Panc1 (cell line): ENCODE measurements around the gene NQO1. TPM values are rescaled to one million over a fixed set of nuclear protein-coding genes. Genes with fewer than 3 reads are reported as not detected.

ENCODE experiments used
- ATAC-seq: fragments of 200-7000 bp; cut with Tn5 transposase; 2 replicates; pipeline ENCODE4 v1.9.1; 2020; ENCODE audit warnings: mild to moderate bottlenecking, moderate library complexity
- BruUV-seq: library from RNA; stranded (reverse); fragments of 400-500 nt; replicated peaks from 2 replicates; lab custom pipeline; 2021; lab: Mats Ljungman, UMichigan
- CTCF ChIA-PET: fragments of 300-600 bp; sonication (Branson Sonifier 250); formaldehyde crosslinking; loops from one replicate; lab custom pipeline; 2022; ENCODE audit warnings: antibody characterized with exemption; lab: Charles Lee
- POLR2A ChIA-PET: fragments of 300-600 bp; sonication (Branson Sonifier 250); formaldehyde crosslinking; loops from one replicate; lab custom pipeline; 2022; ENCODE audit warnings: antibody characterized with exemption; lab: Charles Lee
- DNase-seq: peaks from one replicate; pipeline ENCODE4 v3.0.0-alpha.2; 2010; ENCODE audit warnings: low read depth, low spot score
- H3K27ac ChIP-seq: 2 replicates; pipeline ENCODE4 v1.5.1; 2011; ENCODE audit warnings: mild to moderate bottlenecking, low read length, inconsistent platforms
- H3K27me3 ChIP-seq: fragments of 200-500 bp; sonication (Bioruptor generic); 2 replicates; pipeline ENCODE4 v1.6.0; 2014; ENCODE audit warnings: low read length, inconsistent platforms; ENCODE audit not compliant: control insufficient read depth, insufficient read depth
- H3K36me3 ChIP-seq: fragments of 200-500 bp; sonication (Bioruptor generic); 2 replicates; pipeline ENCODE4 v1.5.1; 2014; ENCODE audit warnings: inconsistent platforms, mild to moderate bottlenecking, low read length, moderate library complexity; ENCODE audit not compliant: control insufficient read depth, insufficient read depth
- H3K4me1 ChIP-seq: 2 replicates; pipeline ENCODE4 v1.5.1; 2011; ENCODE audit warnings: inconsistent platforms, mild to moderate bottlenecking, low read length, moderate library complexity; ENCODE audit not compliant: control insufficient read depth, insufficient read depth
- H3K4me3 ChIP-seq, 2 experiments: 2 replicates each; pipeline ENCODE4 v1.5.1; 2011 to 2012; ENCODE audit warnings: low read depth in 2 of 2, low read length in 2 of 2, mild to moderate bottlenecking in 2 of 2, inconsistent platforms in 1 of 2, moderate library complexity in 1 of 2
- H3K9me3 ChIP-seq: fragments of 200-500 bp; sonication (Bioruptor generic); 2 replicates; pipeline ENCODE4 v1.5.1; 2014; ENCODE audit warnings: low read depth, mild to moderate bottlenecking, inconsistent platforms, low read length, moderate library complexity; ENCODE audit not compliant: control insufficient read depth, insufficient read depth
- POLR2AphosphoS5 ChIP-seq: IDR thresholded peaks from 2 replicates; pipeline ENCODE4 v1.6.1; 2012; ENCODE audit warnings: mild to moderate bottlenecking, low read depth, low read length, moderate library complexity
- REST ChIP-seq, 2 experiments: IDR thresholded peaks; 2 replicates each; pipeline ENCODE4 v1.6.1; 2011 to 2012; ENCODE audit warnings: low read depth in 2 of 2, control low read depth in 1 of 2, low read length in 1 of 2, mild to moderate bottlenecking in 1 of 2, moderate library complexity in 1 of 2; ENCODE audit not compliant: insufficient read depth in 1 of 2
- SIN3A ChIP-seq: IDR thresholded peaks from 2 replicates; pipeline ENCODE4 v1.6.1; 2012; ENCODE audit warnings: low read depth, mild to moderate bottlenecking, low read length, moderate library complexity, borderline replicate concordance; ENCODE audit not compliant: insufficient read depth
- TCF7L2 ChIP-seq: IDR thresholded peaks from 2 replicates; pipeline ENCODE4 v1.6.1; 2011; ENCODE audit warnings: mild to moderate bottlenecking, low read depth, low read length, inconsistent platforms
- in situ Hi-C: cut with HindIII; loops from 2 replicates; pipeline ENCODE4 v1.10.0; 2016; ENCODE audit warnings: low sequenced_read_pairs, low pct_unique_long_range_greater_than_20kb
- intact Hi-C: fragments of 100-400 bp; cut with micrococcal nuclease; formaldehyde crosslinking; loops from one replicate; pipeline ENCODE4 v1.10.0; 2022; ENCODE audit not compliant: unreplicated experiment
- total RNA-seq: library from RNA; stranded (reverse); gene quantifications from one replicate; pipeline ENCODE4 v1.2.1, GENCODE V29; 2021; ENCODE audit not compliant: unreplicated experiment
- TF ChIP-seq, protein P1 (sequence below): fragments of 450-650 bp; IDR thresholded peaks from 2 replicates; pipeline ENCODE4 v1.5.1; 2017; ENCODE audit warnings: mild to moderate bottlenecking

NQO1 gene
- total RNA-seq, 1 experiment from 2014 or later, result 147 TPM

GRCh38 chr16:69717066-69717465 lies 9.3 kb downstream of the NQO1 start:
- in situ Hi-C loops, result no loop called here
- intact Hi-C loops, result no loop called here
- no peak for TF ChIP-seq POLR2AphosphoS5
- TF ChIP-seq, protein P1, sequence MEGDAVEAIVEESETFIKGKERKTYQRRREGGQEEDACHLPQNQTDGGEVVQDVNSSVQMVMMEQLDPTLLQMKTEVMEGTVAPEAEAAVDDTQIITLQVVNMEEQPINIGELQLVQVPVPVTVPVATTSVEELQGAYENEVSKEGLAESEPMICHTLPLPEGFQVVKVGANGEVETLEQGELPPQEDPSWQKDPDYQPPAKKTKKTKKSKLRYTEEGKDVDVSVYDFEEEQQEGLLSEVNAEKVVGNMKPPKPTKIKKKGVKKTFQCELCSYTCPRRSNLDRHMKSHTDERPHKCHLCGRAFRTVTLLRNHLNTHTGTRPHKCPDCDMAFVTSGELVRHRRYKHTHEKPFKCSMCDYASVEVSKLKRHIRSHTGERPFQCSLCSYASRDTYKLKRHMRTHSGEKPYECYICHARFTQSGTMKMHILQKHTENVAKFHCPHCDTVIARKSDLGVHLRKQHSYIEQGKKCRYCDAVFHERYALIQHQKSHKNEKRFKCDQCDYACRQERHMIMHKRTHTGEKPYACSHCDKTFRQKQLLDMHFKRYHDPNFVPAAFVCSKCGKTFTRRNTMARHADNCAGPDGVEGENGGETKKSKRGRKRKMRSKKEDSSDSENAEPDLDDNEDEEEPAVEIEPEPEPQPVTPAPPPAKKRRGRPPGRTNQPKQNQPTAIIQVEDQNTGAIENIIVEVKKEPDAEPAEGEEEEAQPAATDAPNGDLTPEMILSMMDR, result no peak
- Histone ChIP-seq H3K4me3 (no peak overlapping the region), H3K27me3 (no peaks in the 10 kb centered on the region), H3K9me3 (no peaks in the 10 kb centered on the region), H3K4me1 (no peaks in the 10 kb centered on the region), H3K36me3 (peaks cover 2% of the 10 kb centered on the region), H3K27ac (no peak overlapping the region)
- ChIA-PET POLR2A (interaction anchor here (0.6 to 0.7 kb wide), 2 partner anchors 11 to 1812 kb away, joined by 3 to 6 read pairs; no protein-coding TSS in a partner anchor), CTCF (no interaction called here)
- no TSS peak for BruUV-seq
- DNase-seq (no peak), ATAC-seq (no peak)

GRCh38 chr16:69712914-69713581 lies 13.3 kb downstream of the NQO1 start:
- H3K4me3 ChIP-seq, result no peak overlapping the region
- no peaks in the 10 kb centered on the region for H3K9me3 ChIP-seq
- intact Hi-C loops (loop anchor here (5.0 kb wide), 1 partner anchor 39 kb away; the partner anchor contains the start of gene NOB1), in situ Hi-C loops (no loop called here)
- H3K27ac ChIP-seq, result no peak overlapping the region
- POLR2A ChIA-PET, result no interaction called here
- BruUV-seq, result no TSS peak
- H3K4me1 ChIP-seq, result no peaks in the 10 kb centered on the region
- no peaks in the 10 kb centered on the region for H3K27me3 ChIP-seq
- TF ChIP-seq TCF7L2 (no peak), POLR2AphosphoS5 (no peak), REST (IDR thresholded peaks at IDR 0.05; ENCODE audit: insufficient read depth in 1 of 2, low read depth in 2 of 2, low read length in 1 of 2) (no peak), SIN3A (no peak)
- TF ChIP-seq, protein P1, result no peak
- DNase-seq, result no peak
- ATAC-seq, result 0 out of 2 replicates have a peak, but pooled peaks have one; percentile 28
- CTCF ChIA-PET, result no interaction called here
- H3K36me3 ChIP-seq, result peaks cover 12% of the 10 kb centered on the region
